PFSK-1 (cell line): ENCODE measurements around the gene FAM180A.

ENCODE experiments used
- FOXP2 ChIP-seq: optimal IDR thresholded peaks from 2 replicates; pipeline ENCODE3; 2011; ENCODE audit warnings: borderline replicate concordance, control low read depth, inconsistent platforms; ENCODE audit not compliant: insufficient read depth; ENCODE audit errors: extremely low read length, extremely low read depth
- POLR2AphosphoS5 ChIP-seq: IDR thresholded peaks from 2 replicates; pipeline ENCODE4 v1.6.1; 2012; ENCODE audit warnings: low read depth, mild to moderate bottlenecking, control low read depth, low read length, moderate library complexity
- REST ChIP-seq, 2 experiments: IDR thresholded peaks; 2 replicates each; pipeline versions ENCODE4 v1.6.1 to v1.8.0; 2011 to 2012; ENCODE audit warnings: low read depth in 2 of 2, low read length in 2 of 2, control low read depth in 1 of 2, inconsistent platforms in 1 of 2, mild to moderate bottlenecking in 1 of 2, moderate library complexity in 1 of 2; ENCODE audit not compliant: insufficient read depth in 1 of 2
- SIN3A ChIP-seq: IDR thresholded peaks from 2 replicates; pipeline ENCODE4 v1.6.1; 2012; ENCODE audit warnings: mild to moderate bottlenecking, low read length, moderate library complexity, borderline replicate concordance; ENCODE audit not compliant: insufficient read depth
- TAF1 ChIP-seq: IDR thresholded peaks from 2 replicates; pipeline ENCODE4 v1.6.1; 2012; ENCODE audit warnings: low read length, control low read depth, borderline replicate concordance; ENCODE audit not compliant: insufficient read depth

- TF ChIP-seq POLR2AphosphoS5: no peak
- TF ChIP-seq SIN3A: no peak
- no peak for TF ChIP-seq TAF1
- TF ChIP-seq REST (IDR thresholded peaks at IDR 0.05; ENCODE audit: insufficient read depth in 1 of 2, low read depth in 2 of 2, low read length in 2 of 2): no peak
- no peak for TF ChIP-seq FOXP2
Measured at GRCh38 chr7:135717693-135718092, 30.9 kb downstream of the FAM180A start.
